A673 (cell line): ENCODE results near the gene CDC37. TPM values are rescaled to one million over a fixed set of nuclear protein-coding genes. Genes with fewer than 3 reads are reported as not detected.

Source experiments
- BruUV-seq: library from RNA; stranded (reverse); fragments of 400-500 nt; replicated peaks from 2 replicates; lab custom pipeline; 2021; lab: Mats Ljungman, UMichigan
- CTCF ChIA-PET: fragments of 300-600 bp; sonication (Branson Sonifier 250); formaldehyde crosslinking; loops from one replicate; lab custom pipeline; 2022; ENCODE audit warnings: antibody characterized with exemption; lab: Charles Lee
- POLR2A ChIA-PET: fragments of 300-600 bp; sonication (Branson Sonifier 250); formaldehyde crosslinking; loops from one replicate; lab custom pipeline; 2022; ENCODE audit warnings: antibody characterized with exemption; ENCODE audit not compliant: low non-redundant PET; lab: Charles Lee
- DNase-seq: peaks from one replicate; pipeline ENCODE4 v3.0.0-alpha.2; 2015; ENCODE audit warnings: low spot score
- H3K27ac ChIP-seq: fragments of 200-600 bp; sonication (generic); 2 replicates; pipeline ENCODE4 v1.5.1; 2016; ENCODE audit warnings: mixed run types, low read depth, mild to moderate bottlenecking, mixed read lengths, antibody characterized with exemption, low read length; ENCODE audit not compliant: poor library complexity, severe bottlenecking
- H3K27me3 ChIP-seq: fragments of 200-600 bp; sonication (generic); replicated peaks from 2 replicates; pipeline ENCODE4 v1.6.1; 2017; ENCODE audit warnings: mixed run types, low read depth, mild to moderate bottlenecking, mixed read lengths, antibody characterized with exemption, low read length; ENCODE audit not compliant: insufficient read depth, poor library complexity
- H3K36me3 ChIP-seq: fragments of 200-600 bp; sonication (generic); 2 replicates; pipeline ENCODE4 v1.6.1; 2016; ENCODE audit warnings: mixed run types, mild to moderate bottlenecking, mixed read lengths, antibody characterized with exemption, low read length; ENCODE audit not compliant: insufficient read depth, poor library complexity, severe bottlenecking
- H3K4me1 ChIP-seq: fragments of 200-600 bp; sonication (generic); 2 replicates; pipeline ENCODE4 v1.6.1; 2017; ENCODE audit warnings: mixed run types, mild to moderate bottlenecking, mixed read lengths, antibody characterized with exemption, low read length; ENCODE audit not compliant: insufficient read depth, poor library complexity, severe bottlenecking
- H3K4me3 ChIP-seq: fragments of 200-600 bp; sonication (generic); 2 replicates; pipeline ENCODE4 v1.5.1; 2016; ENCODE audit warnings: low read depth, mixed run types, mild to moderate bottlenecking, mixed read lengths, low read length; ENCODE audit not compliant: poor library complexity, severe bottlenecking
- H3K9me3 ChIP-seq: fragments of 200-600 bp; sonication (generic); 2 replicates; pipeline ENCODE4 v1.6.1; 2016; ENCODE audit warnings: mixed run types, low read depth, mild to moderate bottlenecking, mixed read lengths, antibody characterized with exemption, low read length; ENCODE audit not compliant: poor library complexity, severe bottlenecking
- CTCF ChIP-seq: fragments of 300-800, 200-600 bp; sonication (generic); conservative IDR thresholded peaks from 2 replicates; pipeline ENCODE4 v1.5.1; 2017; ENCODE audit warnings: low read depth, mild to moderate bottlenecking, antibody characterized with exemption, low read length, moderate library complexity, mixed read lengths
- EZH2 ChIP-seq: fragments of 200-600 bp; sonication (generic); IDR thresholded peaks from 2 replicates; pipeline ENCODE4 v1.6.1; 2017; ENCODE audit warnings: borderline replicate concordance, low read depth, mild to moderate bottlenecking, mixed read lengths, antibody characterized with exemption, low read length; ENCODE audit not compliant: poor library complexity, severe bottlenecking
- intact Hi-C: fragments of 100-400 bp; cut with micrococcal nuclease; formaldehyde crosslinking; loops from one replicate; pipeline ENCODE4 v1.10.0; 2022; ENCODE audit not compliant: unreplicated experiment
- total RNA-seq: library from RNA; stranded (reverse); gene quantifications from 2 replicates; pipeline ENCODE4 v1.2.3, GENCODE V29; 2021

Gene CDC37
- total RNA-seq, 1 experiment from 2014 or later = 288 TPM

GRCh38 chr19:10362259-10362658, 41.1 kb downstream of the CDC37 start:
- H3K9me3 ChIP-seq = no peaks in the 10 kb centered on the region
- DNase-seq = no peak
- H3K27ac ChIP-seq = no peak overlapping the region
- BruUV-seq = no TSS peak
- H3K4me1 ChIP-seq = no peaks in the 10 kb centered on the region
- TF ChIP-seq CTCF = no peak
- no peak for TF ChIP-seq EZH2
- CTCF ChIA-PET = no interaction called here
- peaks cover 25% of the 10 kb centered on the region for H3K36me3 ChIP-seq
- POLR2A ChIA-PET = no interaction called here
- no peaks in the 10 kb centered on the region for H3K27me3 ChIP-seq
- no peak overlapping the region for H3K4me3 ChIP-seq
- intact Hi-C loops = no loop called here

- Histone ChIP-seq H3K27ac (no peak overlapping the region), H3K27me3 (no peaks in the 10 kb centered on the region), H3K4me3 (no peak overlapping the region), H3K9me3 (no peaks in the 10 kb centered on the region), H3K4me1 (no peaks in the 10 kb centered on the region), H3K36me3 (peaks cover 22% of the 10 kb centered on the region)
- CTCF ChIA-PET = no interaction called here
- DNase-seq = no peak
- intact Hi-C loops = no loop called here
- BruUV-seq = no TSS peak
- TF ChIP-seq EZH2 (no peak), CTCF (no peak)
- POLR2A ChIA-PET = interaction anchor here (0.6 kb wide), 1 partner anchor 213 kb away, joined by 6 read pairs; no protein-coding TSS in a partner anchor
Measured at GRCh38 chr19:10361569-10362011, 41.8 kb downstream of the CDC37 start.

- ChIA-PET POLR2A (no interaction called here), CTCF (no interaction called here)
- no TSS peak for BruUV-seq
- Histone ChIP-seq H3K27me3 (no peaks in the 10 kb centered on the region), H3K36me3 (peaks cover 13% of the 10 kb centered on the region), H3K9me3 (no peaks in the 10 kb centered on the region), H3K4me3 (no peak overlapping the region), H3K4me1 (no peaks in the 10 kb centered on the region), H3K27ac (no peak overlapping the region)
- TF ChIP-seq CTCF = no peak
- no peak for TF ChIP-seq EZH2
- DNase-seq = no peak
- intact Hi-C loops = no loop called here
Measured at GRCh38 chr19:10356431-10356830, 46.9 kb downstream of the CDC37 start.
